Mesenchymal stem cell (in vitro differentiated cells and primary cell): ENCODE results near the gene ARL5C.
A peak's percentile ranks its signal among the peaks of the same experiment; 100 is the strongest.

Experiments used
- DNase-seq: peaks from one replicate; pipeline ENCODE4 v3.0.0-alpha.2; 2013
- H2AFZ ChIP-seq: one replicate; pipeline ENCODE4 v1.6.1; 2013; ENCODE audit warnings: low read depth, mild to moderate bottlenecking, control low read depth, inconsistent platforms, low read length, moderate library complexity
- H2AK5ac ChIP-seq: 2 replicates; pipeline ENCODE4 v1.6.1; 2013; ENCODE audit warnings: low read length, moderate library complexity, mild to moderate bottlenecking, inconsistent platforms; ENCODE audit not compliant: severe bottlenecking
- H2BK120ac ChIP-seq: one replicate; pipeline ENCODE4 v1.6.1; 2013; ENCODE audit warnings: low read depth, mild to moderate bottlenecking, inconsistent platforms, low read length, moderate library complexity
- H2BK12ac ChIP-seq, 2 experiments: one replicate each; pipeline ENCODE4 v1.6.1; 2013; ENCODE audit warnings: inconsistent platforms in 2 of 2, low read length in 2 of 2, mild to moderate bottlenecking in 2 of 2, moderate library complexity in 2 of 2, control low read depth in 1 of 2
- H2BK15ac ChIP-seq: one replicate; pipeline ENCODE4 v1.6.1; 2013; ENCODE audit warnings: mild to moderate bottlenecking, low read depth, inconsistent platforms; ENCODE audit not compliant: poor library complexity, severe bottlenecking
- H2BK5ac ChIP-seq: 2 replicates; pipeline ENCODE4 v1.6.1; 2013; ENCODE audit warnings: low read depth, mild to moderate bottlenecking, low read length, control low read depth, inconsistent platforms; ENCODE audit not compliant: poor library complexity, severe bottlenecking
- H3K14ac ChIP-seq, 2 experiments: one replicate each; pipeline ENCODE4 v1.6.1; 2013; ENCODE audit warnings: inconsistent platforms in 2 of 2, low read length in 2 of 2, control low read depth in 1 of 2, mild to moderate bottlenecking in 1 of 2, moderate library complexity in 1 of 2
- H3K18ac ChIP-seq, 2 experiments: one replicate each; pipeline ENCODE4 v1.6.1; 2013; ENCODE audit warnings: inconsistent platforms in 2 of 2, low read length in 2 of 2, control low read depth in 1 of 2, low read depth in 1 of 2, mild to moderate bottlenecking in 1 of 2
- H3K23ac ChIP-seq, 2 experiments: one replicate each; pipeline ENCODE4 v1.6.1; 2013; ENCODE audit warnings: inconsistent platforms in 2 of 2, low read length in 2 of 2, mild to moderate bottlenecking in 2 of 2, moderate library complexity in 2 of 2, control low read depth in 1 of 2
- H3K27ac ChIP-seq: 2 replicates; pipeline ENCODE4 v1.5.1; 2013; ENCODE audit warnings: mild to moderate bottlenecking, moderate library complexity, low read length, control low read depth, inconsistent platforms; ENCODE audit not compliant: poor library complexity, severe bottlenecking
- H3K27me3 ChIP-seq, 2 experiments: 2 replicates each; pipeline versions ENCODE4 v1.6.1 to v1.7.0; 2013; ENCODE audit warnings: low read length in 2 of 2, mild to moderate bottlenecking in 2 of 2, moderate library complexity in 2 of 2, control low read depth in 1 of 2, inconsistent platforms in 1 of 2; ENCODE audit not compliant: control insufficient read depth in 1 of 2, insufficient read depth in 1 of 2
- H3K36me3 ChIP-seq, 2 experiments: 2 replicates each; pipeline versions ENCODE4 v1.6.1 to v1.7.0; 2013; ENCODE audit warnings: low read length in 2 of 2, control low read depth in 1 of 2, inconsistent platforms in 1 of 2, low read depth in 1 of 2, mild to moderate bottlenecking in 1 of 2; ENCODE audit not compliant: insufficient read depth in 2 of 2, control insufficient read depth in 1 of 2
- H3K4ac ChIP-seq, 2 experiments: one replicate each; pipeline ENCODE4 v1.6.1; 2013; ENCODE audit warnings: inconsistent platforms in 2 of 2, low read length in 2 of 2, mild to moderate bottlenecking in 2 of 2, moderate library complexity in 2 of 2, control low read depth in 1 of 2, low read depth in 1 of 2
- H3K4me1 ChIP-seq: 2 replicates; pipeline ENCODE4 v1.6.1; 2013; ENCODE audit warnings: low read depth, low read length, control low read depth; ENCODE audit not compliant: control insufficient read depth, insufficient read depth
- H3K4me2 ChIP-seq: 2 replicates; pipeline ENCODE4 v1.6.1; 2013; ENCODE audit warnings: low read length, mild to moderate bottlenecking, inconsistent platforms; ENCODE audit not compliant: poor library complexity, severe bottlenecking
- H3K4me3 ChIP-seq, 2 experiments: 2 replicates each; pipeline versions ENCODE4 v1.5.1 to v1.7.0; 2013; ENCODE audit warnings: low read length in 2 of 2, mild to moderate bottlenecking in 2 of 2, control low read depth in 1 of 2, low read depth in 1 of 2; ENCODE audit not compliant: insufficient read depth in 1 of 2
- H3K79me1 ChIP-seq: replicated peaks from 2 replicates; pipeline ENCODE4 v1.6.1; 2013; ENCODE audit warnings: mild to moderate bottlenecking, control low read depth, low read length, inconsistent platforms; ENCODE audit not compliant: poor library complexity, severe bottlenecking
- H3K9ac ChIP-seq: 2 replicates; pipeline ENCODE4 v1.7.0; 2013; ENCODE audit warnings: mild to moderate bottlenecking, low read length, moderate library complexity
- H3K9me3 ChIP-seq: 2 replicates; pipeline ENCODE4 v1.7.0; 2013; ENCODE audit warnings: mild to moderate bottlenecking, low read length; ENCODE audit not compliant: control insufficient read depth
- H4K8ac ChIP-seq: one replicate; pipeline ENCODE4 v1.6.1; 2013; ENCODE audit warnings: inconsistent platforms, mild to moderate bottlenecking, low read length, moderate library complexity
- H4K91ac ChIP-seq: one replicate; pipeline ENCODE4 v1.6.1; 2013; ENCODE audit warnings: mild to moderate bottlenecking, low read length, inconsistent platforms
- WGBS: methylation state at CpG from one replicate; pipeline ENCODE4 v1.1.7; 2013; ENCODE audit warnings: mixed read lengths; 5-methylcytosine and 5-hydroxymethylcytosine counted together

ARL5C gene

DNA sequence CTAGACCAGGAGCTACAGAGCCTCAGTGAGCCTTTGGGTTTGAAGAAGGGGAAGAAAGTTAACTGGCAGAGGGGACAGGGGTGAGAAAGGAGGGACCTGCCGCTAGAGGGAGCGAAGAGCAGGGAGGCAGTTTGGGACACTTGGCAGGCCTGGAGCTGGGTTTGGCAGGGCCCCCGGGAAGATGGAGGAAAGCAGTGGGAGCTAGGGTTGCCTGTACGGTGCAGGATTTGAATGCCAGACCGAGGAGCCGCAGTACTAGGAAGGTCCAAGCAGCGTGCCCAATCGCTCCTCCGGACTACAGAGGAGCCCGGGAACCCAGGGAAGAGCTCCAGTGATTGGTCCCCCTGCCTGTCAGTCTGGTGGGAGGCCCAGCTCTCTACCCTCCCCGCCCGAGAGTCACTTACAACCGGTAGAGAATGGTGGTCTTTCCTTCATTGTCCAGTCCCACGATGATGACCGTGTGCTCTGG lies 1.3 kb downstream of the ARL5C start:
- Histone ChIP-seq H3K18ac (peak overlapping the region in 1 of 2 experiments; percentile 49), H3K9me3 (no peaks in the 10 kb centered on the region), H2BK120ac (no peak overlapping the region), H3K79me1 (no peaks in the 10 kb centered on the region), H3K4me1 (peaks cover 5% of the 10 kb centered on the region), H3K23ac (no peak overlapping the region), H4K8ac (peak overlapping the region; percentile 41), H2AK5ac (no peak overlapping the region), H2BK12ac (no peak overlapping the region), H3K9ac (peak overlapping the region; percentile 80), H4K91ac (no peak overlapping the region), H3K4me3 (peak overlapping the region; percentile 54 to 77), H2AFZ (peak overlapping the region; percentile 69), H3K14ac (peak overlapping the region in 1 of 2 experiments; percentile 72), H2BK15ac (no peak overlapping the region), H3K4me2 (peak overlapping the region; percentile 85), H2BK5ac (no peak overlapping the region), H3K36me3 (no peaks in the 10 kb centered on the region), H3K27ac (no peak overlapping the region), H3K27me3 (peaks cover 33 to 40% of the 10 kb centered on the region in 2 experiments), H3K4ac (no peak overlapping the region)
- peak; percentile 95 for DNase-seq
- under 1% methylated on average over 15 of the region's 15 CpGs for WGBS

DNA sequence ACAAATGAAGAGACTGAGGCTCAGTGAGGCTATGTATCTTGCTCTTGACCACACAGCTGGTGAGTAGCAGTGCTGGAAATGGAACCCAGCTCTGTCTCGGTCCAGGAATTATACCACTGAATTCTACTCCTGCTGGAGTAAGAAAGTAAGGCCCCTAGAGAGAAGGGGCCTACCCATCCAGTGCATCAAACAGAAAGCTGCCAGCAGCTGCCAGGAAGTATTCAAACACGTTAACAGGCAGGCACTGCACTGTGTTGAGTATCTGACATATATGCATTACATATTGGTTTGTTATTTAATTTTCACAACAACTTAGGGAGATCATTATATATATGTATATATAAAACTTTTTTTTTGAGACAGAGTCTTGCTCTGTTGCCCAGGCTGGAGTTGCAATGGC lies 4.0 kb downstream of the ARL5C start:
- Histone ChIP-seq H3K4me1 (peaks cover 5% of the 10 kb centered on the region), H3K14ac (no peak overlapping the region), H2AFZ (no peak overlapping the region), H3K4ac (no peak overlapping the region), H3K9ac (no peak overlapping the region), H3K27me3 (peaks cover 29 to 31% of the 10 kb centered on the region in 2 experiments), H3K36me3 (no peaks in the 10 kb centered on the region), H3K9me3 (no peaks in the 10 kb centered on the region), H2AK5ac (no peak overlapping the region), H3K79me1 (no peaks in the 10 kb centered on the region), H4K8ac (no peak overlapping the region), H2BK12ac (no peak overlapping the region), H2BK15ac (no peak overlapping the region), H2BK5ac (no peak overlapping the region), H3K4me2 (no peak overlapping the region), H3K18ac (no peak overlapping the region), H2BK120ac (no peak overlapping the region), H3K27ac (no peak overlapping the region), H4K91ac (no peak overlapping the region), H3K23ac (no peak overlapping the region), H3K4me3 (no peak overlapping the region)
- WGBS, result 85% methylated on average over 1 of the region's 2 CpGs
- DNase-seq, result no peak

DNA sequence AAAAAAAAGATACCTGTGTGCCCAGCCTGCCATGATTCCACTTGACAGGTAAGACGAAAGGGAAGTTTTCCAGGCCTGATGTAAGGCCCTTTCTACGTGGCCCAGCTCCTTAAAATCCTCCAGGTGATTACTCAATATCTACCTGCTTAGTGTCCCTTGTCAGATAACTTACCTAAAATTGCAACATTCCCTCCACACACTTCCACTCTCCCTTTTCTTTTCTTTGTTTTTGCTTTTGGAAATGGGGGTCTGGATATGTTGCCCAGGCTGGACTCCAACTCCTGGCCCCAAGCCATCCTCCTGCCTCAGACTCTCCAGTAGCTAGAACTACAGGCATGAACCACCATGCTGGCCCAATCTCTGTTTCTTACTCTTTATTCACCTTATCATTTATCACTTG lies 7.3 kb downstream of the ARL5C start:
- no peak overlapping the region for H3K4me2 ChIP-seq
- no peak overlapping the region for H2BK12ac ChIP-seq
- no peak overlapping the region for H3K9ac ChIP-seq
- no peaks in the 10 kb centered on the region for H3K36me3 ChIP-seq
- peaks cover 15 to 19% of the 10 kb centered on the region in 2 experiments for H3K27me3 ChIP-seq
- no peak overlapping the region for H4K8ac ChIP-seq
- peaks cover 7% of the 10 kb centered on the region for H3K4me1 ChIP-seq
- 100% methylated on average over 2 of the region's 2 CpGs for WGBS
- no peak for DNase-seq
- H3K27ac ChIP-seq, result no peak overlapping the region
- no peak overlapping the region for H3K14ac ChIP-seq
- no peak overlapping the region for H2AK5ac ChIP-seq
- H3K79me1 ChIP-seq, result no peaks in the 10 kb centered on the region
- no peak overlapping the region for H3K23ac ChIP-seq
- H3K9me3 ChIP-seq, result no peaks in the 10 kb centered on the region
- H3K4ac ChIP-seq, result no peak overlapping the region
- no peak overlapping the region for H2AFZ ChIP-seq
- H2BK5ac ChIP-seq, result no peak overlapping the region
- H3K4me3 ChIP-seq, result no peak overlapping the region
- no peak overlapping the region for H2BK120ac ChIP-seq
- no peak overlapping the region for H2BK15ac ChIP-seq
- H3K18ac ChIP-seq, result no peak overlapping the region
- H4K91ac ChIP-seq, result no peak overlapping the region

DNA sequence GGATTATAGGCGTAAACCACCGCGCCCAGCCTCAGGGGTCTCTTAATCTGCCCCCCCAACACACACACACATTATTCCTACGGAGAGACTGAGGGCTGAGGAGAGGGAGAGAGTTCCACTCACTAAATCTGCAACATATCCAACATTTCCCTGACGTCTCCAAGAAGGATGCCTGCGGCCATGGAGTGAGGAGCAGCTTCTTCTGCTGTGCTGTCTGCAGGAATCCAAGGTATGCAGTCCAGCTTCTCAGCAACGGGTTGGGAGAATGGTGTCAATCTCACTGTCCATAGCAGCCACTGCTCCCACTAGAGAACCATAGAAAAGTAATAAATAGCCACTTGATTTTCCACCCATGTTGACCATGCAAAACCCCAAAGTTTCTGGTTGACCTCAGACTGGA lies 9.5 kb downstream of the ARL5C start:
- H3K14ac ChIP-seq, result no peak overlapping the region
- H3K18ac ChIP-seq, result no peak overlapping the region
- WGBS, result 59% methylated on average over 5 of the region's 7 CpGs
- H4K91ac ChIP-seq, result no peak overlapping the region
- no peak overlapping the region for H3K4ac ChIP-seq
- no peak overlapping the region for H2BK15ac ChIP-seq
- no peak overlapping the region for H2AK5ac ChIP-seq
- no peak overlapping the region for H3K27ac ChIP-seq
- H3K4me2 ChIP-seq, result no peak overlapping the region
- H2BK120ac ChIP-seq, result no peak overlapping the region
- H4K8ac ChIP-seq, result no peak overlapping the region
- H3K27me3 ChIP-seq, result peaks cover 15 to 24% of the 10 kb centered on the region in 2 experiments
- peaks cover 15% of the 10 kb centered on the region for H3K4me1 ChIP-seq
- H2AFZ ChIP-seq, result no peak overlapping the region
- no peaks in the 10 kb centered on the region for H3K9me3 ChIP-seq
- H3K9ac ChIP-seq, result no peak overlapping the region
- no peak for DNase-seq
- no peak overlapping the region for H3K23ac ChIP-seq
- H3K79me1 ChIP-seq, result no peaks in the 10 kb centered on the region
- H3K36me3 ChIP-seq, result no peaks in the 10 kb centered on the region
- no peak overlapping the region for H2BK5ac ChIP-seq
- H3K4me3 ChIP-seq, result no peak overlapping the region
- H2BK12ac ChIP-seq, result no peak overlapping the region
